ENCODE measurements around the gene PPP1R15B. TPM values are rescaled to one million over a fixed set of nuclear protein-coding genes. Genes with fewer than 3 reads are reported as not detected.
A peak's percentile ranks its signal among the peaks of the same experiment; 100 is the strongest.

The PPP1R15B gene
- total and polyA plus RNA-seq, 8 donors = 6.5 to 74.4 (median 31.6) TPM

DNA sequence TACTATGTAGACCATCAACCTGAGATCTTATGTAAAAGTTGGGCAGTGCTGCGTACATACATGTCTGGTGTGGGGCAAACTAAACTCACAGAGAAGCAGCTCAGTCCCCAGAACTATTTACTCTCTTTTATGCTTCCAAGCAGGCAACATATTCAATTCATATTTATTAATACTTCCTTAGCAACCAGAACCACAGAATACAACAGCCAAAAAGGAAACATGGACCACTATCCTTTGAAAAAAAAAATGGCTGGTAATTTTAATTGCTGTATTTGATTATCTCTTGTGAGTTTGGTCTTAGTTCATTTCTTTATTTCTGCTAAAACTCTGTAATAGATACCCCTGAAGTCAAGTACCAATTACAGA, 1.5 kb upstream of the PPP1R15B start:
- Histone ChIP-seq H3K27me3 (no peaks in the 10 kb centered on the region), H3K36me3 (peaks cover 0 to 6% (median 0%) of the 10 kb centered on the region in 4 donors), H3K27ac (peak overlapping the region in 4 of 5 donors; percentile 99 to 100 (median 100)), H3K4me1 (peaks cover 17 to 34% (median 31%) of the 10 kb centered on the region in 4 donors), H3K9me3 (no peaks in the 10 kb centered on the region), H3K4me3 (no peak overlapping the region)
- peak in 1 of 2 donors; percentile 26 for DNase-seq
- TF ChIP-seq POLR2A (IDR thresholded peaks at IDR 0.05) (no peak), EP300 (IDR thresholded peaks at IDR 0.05) (no peak), POLR2AphosphoS5 (IDR thresholded peaks at IDR 0.05) (no peak)
- TF ChIP-seq, protein P1, sequence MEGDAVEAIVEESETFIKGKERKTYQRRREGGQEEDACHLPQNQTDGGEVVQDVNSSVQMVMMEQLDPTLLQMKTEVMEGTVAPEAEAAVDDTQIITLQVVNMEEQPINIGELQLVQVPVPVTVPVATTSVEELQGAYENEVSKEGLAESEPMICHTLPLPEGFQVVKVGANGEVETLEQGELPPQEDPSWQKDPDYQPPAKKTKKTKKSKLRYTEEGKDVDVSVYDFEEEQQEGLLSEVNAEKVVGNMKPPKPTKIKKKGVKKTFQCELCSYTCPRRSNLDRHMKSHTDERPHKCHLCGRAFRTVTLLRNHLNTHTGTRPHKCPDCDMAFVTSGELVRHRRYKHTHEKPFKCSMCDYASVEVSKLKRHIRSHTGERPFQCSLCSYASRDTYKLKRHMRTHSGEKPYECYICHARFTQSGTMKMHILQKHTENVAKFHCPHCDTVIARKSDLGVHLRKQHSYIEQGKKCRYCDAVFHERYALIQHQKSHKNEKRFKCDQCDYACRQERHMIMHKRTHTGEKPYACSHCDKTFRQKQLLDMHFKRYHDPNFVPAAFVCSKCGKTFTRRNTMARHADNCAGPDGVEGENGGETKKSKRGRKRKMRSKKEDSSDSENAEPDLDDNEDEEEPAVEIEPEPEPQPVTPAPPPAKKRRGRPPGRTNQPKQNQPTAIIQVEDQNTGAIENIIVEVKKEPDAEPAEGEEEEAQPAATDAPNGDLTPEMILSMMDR (IDR thresholded peaks at IDR 0.05) = no peak
- WGBS, 5 donors = 74 to 100% (median 88%) methylated on average over 1 of the region's 1 CpG
- intact Hi-C loops (cut with DNase I; ENCODE audit: low total_unique reads) = no loop called here

- DNase-seq = peak; percentile 54 to 80
- H3K4me1 ChIP-seq = peaks cover 14 to 30% (median 23%) of the 10 kb centered on the region in 4 donors
- intact Hi-C loops (cut with DNase I; ENCODE audit: low total_unique reads) = no loop called here
- WGBS, 5 donors = 0 to 1% (median 0%) methylated on average over 22 to 38 of the region's 38 CpGs
- H3K4me3 ChIP-seq = peak overlapping the region; percentile 80 to 95 (median 84)
- H3K27me3 ChIP-seq = no peaks in the 10 kb centered on the region
- no peaks in the 10 kb centered on the region for H3K9me3 ChIP-seq
- no peak for TF ChIP-seq EP300 (IDR thresholded peaks at IDR 0.05)
- TF ChIP-seq POLR2AphosphoS5 (IDR thresholded peaks at IDR 0.05) = no peak
- TF ChIP-seq, protein P1 (IDR thresholded peaks at IDR 0.05) = no peak
- TF ChIP-seq POLR2A (IDR thresholded peaks at IDR 0.05) = no peak
- H3K27ac ChIP-seq = peak overlapping the region; percentile 93 to 100 (median 99)
- peaks cover 1 to 9% (median 8%) of the 10 kb centered on the region in 4 donors for H3K36me3 ChIP-seq
These were observed 748 bp downstream of the PPP1R15B start for GRCh38 chr1:204410688-204411450.

DNA sequence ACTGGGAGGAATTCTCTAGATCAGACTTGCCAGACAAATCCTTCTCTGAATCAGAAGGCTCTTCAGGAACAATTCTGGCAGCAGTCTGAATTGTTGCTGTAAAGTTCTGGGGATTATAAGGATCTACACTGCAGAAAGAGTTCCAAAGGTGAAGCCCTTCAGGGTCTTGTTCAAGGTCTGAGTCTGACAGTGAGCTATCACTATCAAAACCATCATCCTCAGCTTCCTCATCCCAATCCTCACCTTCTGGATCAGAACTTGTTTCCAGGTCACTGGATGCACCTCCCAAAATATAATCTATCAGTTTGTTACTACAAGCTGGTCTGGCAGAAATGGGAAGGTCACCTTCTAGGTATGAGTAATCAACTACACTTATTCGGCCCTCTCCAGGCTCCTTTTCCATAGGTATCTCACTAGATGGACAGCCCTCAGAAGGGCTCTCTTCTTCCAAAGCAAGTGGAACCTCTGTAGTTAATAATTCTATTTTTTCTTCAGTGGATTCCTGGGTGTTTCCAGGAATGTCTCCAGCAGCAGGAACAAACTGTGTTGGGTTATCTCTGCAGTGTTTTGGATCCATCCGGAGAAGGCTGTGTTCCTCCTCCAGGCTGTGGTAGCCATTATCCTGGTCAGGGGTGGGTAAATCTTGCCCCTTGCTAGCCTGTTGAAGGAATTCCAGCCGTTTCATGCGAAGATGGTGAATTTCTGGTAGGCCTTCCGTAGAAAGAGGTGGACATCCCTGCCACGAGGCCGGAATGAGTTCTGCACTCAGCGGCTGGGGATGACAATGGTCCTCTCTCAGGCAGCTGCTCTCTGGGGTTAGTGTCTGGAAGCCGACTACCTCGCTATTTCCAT, 1.6 kb downstream of the PPP1R15B start:
- peak overlapping the region; percentile 93 to 100 (median 99) for H3K27ac ChIP-seq
- peaks cover 22 to 38% (median 29%) of the 10 kb centered on the region in 4 donors for H3K4me1 ChIP-seq
- DNase-seq = peak in 1 of 2 donors; percentile 28
- H3K36me3 ChIP-seq = peaks cover 9 to 17% (median 17%) of the 10 kb centered on the region in 4 donors
- TF ChIP-seq EP300 (IDR thresholded peaks at IDR 0.05) (no peak), POLR2A (IDR thresholded peaks at IDR 0.05) (no peak), POLR2AphosphoS5 (IDR thresholded peaks at IDR 0.05) (no peak)
- TF ChIP-seq, protein P1 (IDR thresholded peaks at IDR 0.05) = no peak
- no peaks in the 10 kb centered on the region for H3K27me3 ChIP-seq
- H3K9me3 ChIP-seq = no peaks in the 10 kb centered on the region
- WGBS, 5 donors = 0 to 2% (median 1%) methylated on average over 9 to 10 of the region's 10 CpGs
- peak overlapping the region; percentile 80 to 95 (median 84) for H3K4me3 ChIP-seq
- intact Hi-C loops (cut with DNase I; ENCODE audit: low total_unique reads) = no loop called here

GRCh38 chr1:204409123-204409522, 2.5 kb downstream of the PPP1R15B start:
- WGBS, 5 donors = 0 to 1% (median 0%) methylated on average over 3 of the region's 3 CpGs

More at GRCh38 chr1:204409123-204409522, 2.5 kb downstream of the PPP1R15B start:
- no peak for TF ChIP-seq POLR2AphosphoS5 (IDR thresholded peaks at IDR 0.05)
- no peak for TF ChIP-seq POLR2A (IDR thresholded peaks at IDR 0.05)
- no peak for TF ChIP-seq EP300 (IDR thresholded peaks at IDR 0.05)
- TF ChIP-seq, protein P1 (IDR thresholded peaks at IDR 0.05) = no peak
- H3K4me3 ChIP-seq = peak overlapping the region; percentile 80 to 95 (median 84)
- peak overlapping the region in 4 of 5 donors; percentile 99 to 100 (median 100) for H3K27ac ChIP-seq
- H3K9me3 ChIP-seq = no peaks in the 10 kb centered on the region
- intact Hi-C loops (cut with DNase I; ENCODE audit: low total_unique reads) = no loop called here
- DNase-seq = peak in 1 of 2 donors; percentile 23
- H3K27me3 ChIP-seq = no peaks in the 10 kb centered on the region
- peaks cover 25 to 48% (median 36%) of the 10 kb centered on the region in 4 donors for H3K4me1 ChIP-seq
- H3K36me3 ChIP-seq = peaks cover 18 to 27% (median 26%) of the 10 kb centered on the region in 4 donors
